Measurements from ENCODE around the gene SRC.

SRC gene

GRCh38 chr20:37414224-37415035 is 68.5 kb downstream of the SRC start:
- Histone ChIP-seq H3K9me3 (ENCODE audit: control insufficient read depth, insufficient read depth, low read length) (no peaks in the 10 kb centered on the region), H3K4me1 (ENCODE audit: control insufficient read depth, insufficient read depth, low read length) (peaks cover 6% of the 10 kb centered on the region), H3K4me3 (ENCODE audit: low read depth, low read length) (no peak overlapping the region), H3K36me3 (ENCODE audit: control insufficient read depth, insufficient read depth, low read length) (no peaks in the 10 kb centered on the region), H3K27me3 (ENCODE audit: control insufficient read depth, insufficient read depth, low read length) (peaks cover 10% of the 10 kb centered on the region), H3K9ac (ENCODE audit: low read depth, low read length) (no peak overlapping the region)

- H3K36me3 ChIP-seq (ENCODE audit: control insufficient read depth, insufficient read depth, low read length) = no peaks in the 10 kb centered on the region
- no peak overlapping the region for H3K9ac ChIP-seq (ENCODE audit: low read depth, low read length)
- H3K4me3 ChIP-seq (ENCODE audit: low read depth, low read length) = no peak overlapping the region
- H3K27me3 ChIP-seq (ENCODE audit: control insufficient read depth, insufficient read depth, low read length) = peaks cover 10% of the 10 kb centered on the region
- peaks cover 6% of the 10 kb centered on the region for H3K4me1 ChIP-seq (ENCODE audit: control insufficient read depth, insufficient read depth, low read length)
- no peaks in the 10 kb centered on the region for H3K9me3 ChIP-seq (ENCODE audit: control insufficient read depth, insufficient read depth, low read length)
These were observed 69.5 kb downstream of the SRC start for GRCh38 chr20:37415118-37416085.

GRCh38 chr20:37416100-37416847 is 70.3 kb downstream of the SRC start:
- Histone ChIP-seq H3K4me1 (ENCODE audit: control insufficient read depth, insufficient read depth, low read length) (peaks cover 6% of the 10 kb centered on the region), H3K9ac (ENCODE audit: low read depth, low read length) (no peak overlapping the region), H3K27me3 (ENCODE audit: control insufficient read depth, insufficient read depth, low read length) (peaks cover 10% of the 10 kb centered on the region), H3K9me3 (ENCODE audit: control insufficient read depth, insufficient read depth, low read length) (no peaks in the 10 kb centered on the region), H3K36me3 (ENCODE audit: control insufficient read depth, insufficient read depth, low read length) (no peaks in the 10 kb centered on the region), H3K4me3 (ENCODE audit: low read depth, low read length) (no peak overlapping the region)

- Histone ChIP-seq H3K9me3 (ENCODE audit: control insufficient read depth, insufficient read depth, low read length) (no peaks in the 10 kb centered on the region), H3K36me3 (ENCODE audit: control insufficient read depth, insufficient read depth, low read length) (no peaks in the 10 kb centered on the region), H3K27me3 (ENCODE audit: control insufficient read depth, insufficient read depth, low read length) (peaks cover 10% of the 10 kb centered on the region), H3K4me1 (ENCODE audit: control insufficient read depth, insufficient read depth, low read length) (peaks cover 2% of the 10 kb centered on the region), H3K9ac (ENCODE audit: low read depth, low read length) (no peak overlapping the region), H3K4me3 (ENCODE audit: low read depth, low read length) (no peak overlapping the region)
These were observed 71.1 kb downstream of the SRC start for GRCh38 chr20:37416848-37417616.

- Histone ChIP-seq H3K4me1 (ENCODE audit: control insufficient read depth, insufficient read depth, low read length) (peaks cover 3% of the 10 kb centered on the region), H3K9me3 (ENCODE audit: control insufficient read depth, insufficient read depth, low read length) (no peaks in the 10 kb centered on the region), H3K27me3 (ENCODE audit: control insufficient read depth, insufficient read depth, low read length) (peaks cover 8% of the 10 kb centered on the region), H3K36me3 (ENCODE audit: control insufficient read depth, insufficient read depth, low read length) (no peaks in the 10 kb centered on the region), H3K9ac (ENCODE audit: low read depth, low read length) (no peak overlapping the region), H3K4me3 (ENCODE audit: low read depth, low read length) (no peak overlapping the region)
These were observed 71.9 kb downstream of the SRC start for GRCh38 chr20:37417617-37418467.

GRCh38 chr20:37418591-37419109 is 72.7 kb downstream of the SRC start:
- Histone ChIP-seq H3K27me3 (ENCODE audit: control insufficient read depth, insufficient read depth, low read length) (peaks cover 6% of the 10 kb centered on the region), H3K9me3 (ENCODE audit: control insufficient read depth, insufficient read depth, low read length) (no peaks in the 10 kb centered on the region), H3K4me1 (ENCODE audit: control insufficient read depth, insufficient read depth, low read length) (peaks cover 3% of the 10 kb centered on the region), H3K4me3 (ENCODE audit: low read depth, low read length) (no peak overlapping the region), H3K9ac (ENCODE audit: low read depth, low read length) (no peak overlapping the region), H3K36me3 (ENCODE audit: control insufficient read depth, insufficient read depth, low read length) (no peaks in the 10 kb centered on the region)

GRCh38 chr20:37419307-37419706 is 73.4 kb downstream of the SRC start:
- Histone ChIP-seq H3K27me3 (ENCODE audit: control insufficient read depth, insufficient read depth, low read length) (peaks cover 5% of the 10 kb centered on the region), H3K9me3 (ENCODE audit: control insufficient read depth, insufficient read depth, low read length) (no peaks in the 10 kb centered on the region), H3K36me3 (ENCODE audit: control insufficient read depth, insufficient read depth, low read length) (no peaks in the 10 kb centered on the region), H3K4me3 (ENCODE audit: low read depth, low read length) (no peak overlapping the region), H3K9ac (ENCODE audit: low read depth, low read length) (no peak overlapping the region), H3K4me1 (ENCODE audit: control insufficient read depth, insufficient read depth, low read length) (peaks cover 3% of the 10 kb centered on the region)

GRCh38 chr20:37419774-37420542 is 74.0 kb downstream of the SRC start:
- Histone ChIP-seq H3K36me3 (ENCODE audit: control insufficient read depth, insufficient read depth, low read length) (no peaks in the 10 kb centered on the region), H3K4me3 (ENCODE audit: low read depth, low read length) (no peak overlapping the region), H3K9ac (ENCODE audit: low read depth, low read length) (no peak overlapping the region), H3K27me3 (ENCODE audit: control insufficient read depth, insufficient read depth, low read length) (no peaks in the 10 kb centered on the region), H3K9me3 (ENCODE audit: control insufficient read depth, insufficient read depth, low read length) (no peaks in the 10 kb centered on the region), H3K4me1 (ENCODE audit: control insufficient read depth, insufficient read depth, low read length) (peaks cover 3% of the 10 kb centered on the region)

- no peak overlapping the region for H3K9ac ChIP-seq (ENCODE audit: low read depth, low read length)
- no peaks in the 10 kb centered on the region for H3K36me3 ChIP-seq (ENCODE audit: control insufficient read depth, insufficient read depth, low read length)
- no peak overlapping the region for H3K4me3 ChIP-seq (ENCODE audit: low read depth, low read length)
- no peaks in the 10 kb centered on the region for H3K9me3 ChIP-seq (ENCODE audit: control insufficient read depth, insufficient read depth, low read length)
- H3K27me3 ChIP-seq (ENCODE audit: control insufficient read depth, insufficient read depth, low read length) = no peaks in the 10 kb centered on the region
- peaks cover 3% of the 10 kb centered on the region for H3K4me1 ChIP-seq (ENCODE audit: control insufficient read depth, insufficient read depth, low read length)
These were observed 74.7 kb downstream of the SRC start for GRCh38 chr20:37420610-37421009.

All from iPS-15b (cell line).